Endothelial cell of umbilical vein (primary cell): Measurements from ENCODE around the gene SUOX.

Experiments used
- EZH2 ChIP-seq: IDR thresholded peaks from 2 replicates; pipeline ENCODE4 v1.6.1; 2012; ENCODE audit warnings: borderline replicate concordance, low read depth, mild to moderate bottlenecking, moderate library complexity, low read length, inconsistent platforms; ENCODE audit not compliant: severe bottlenecking
- POLR2A ChIP-seq: IDR thresholded peaks from 2 replicates; pipeline ENCODE4 v1.6.1; 2012; ENCODE audit warnings: low read depth, mild to moderate bottlenecking, control low read depth, low read length

- TF ChIP-seq EZH2 (no peak), POLR2A (no peak)
Measured at GRCh38 chr12:56038022-56038655, 41.1 kb downstream of the SUOX start.
